GM19043 (cell line): Measurements from ENCODE around the gene VPREB1.
"Not testable (repeated sequence)": the region's sequence is repeated elsewhere in the genome, so short reads cannot be mapped to it uniquely, and the experiment has no call there.

Experiments
- ATAC-seq: cut with Tn5 transposase; IDR thresholded peaks from one replicate; pipeline ENCODE4 v1.9.1; 2021; ENCODE audit warnings: low read depth; ENCODE audit not compliant: unreplicated experiment

The VPREB1 gene

DNA sequence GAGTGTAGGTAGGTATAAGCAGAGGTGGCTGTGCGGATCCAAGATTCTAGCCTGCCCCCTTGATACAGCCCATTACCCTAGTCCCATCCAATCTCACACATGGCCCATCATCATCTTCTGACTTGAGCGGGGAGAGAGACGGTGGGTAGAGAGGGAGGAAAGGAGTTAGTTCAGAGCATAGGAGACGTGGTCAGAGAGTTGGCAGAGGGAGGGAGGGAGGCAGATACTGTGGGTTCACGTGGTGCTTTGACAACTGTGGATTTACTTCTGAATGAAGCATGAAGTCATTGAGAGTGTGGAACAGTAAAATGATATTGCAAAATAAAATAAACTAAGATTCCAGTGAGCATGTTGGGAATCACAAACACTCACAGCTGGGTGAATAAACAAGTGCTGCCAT is 31.4 kb upstream of the VPREB1 start:
- ATAC-seq = no peak

DNA sequence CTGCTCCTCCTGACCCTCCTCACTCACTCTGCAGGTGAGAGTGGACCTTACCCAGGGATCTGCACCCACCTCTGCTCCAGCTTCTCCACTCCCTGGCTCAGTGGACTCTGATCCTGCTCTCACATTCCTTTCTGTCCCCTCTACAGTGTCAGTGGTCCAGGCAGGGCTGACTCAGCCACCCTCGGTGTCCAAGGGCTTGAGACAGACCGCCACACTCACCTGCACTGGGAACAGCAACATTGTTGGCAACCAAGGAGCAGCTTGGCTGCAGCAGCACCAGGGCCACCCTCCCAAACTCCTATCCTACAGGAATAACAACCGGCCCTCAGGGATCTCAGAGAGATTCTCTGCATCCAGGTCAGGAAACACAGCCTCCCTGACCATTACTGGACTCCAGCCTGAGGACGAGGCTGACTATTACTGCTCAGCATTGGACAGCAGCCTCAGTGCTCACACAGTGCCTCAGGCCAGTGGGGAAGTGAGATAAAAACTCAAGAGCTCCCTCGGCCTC is 29.7 kb upstream of the VPREB1 start:
- no peak for ATAC-seq

DNA sequence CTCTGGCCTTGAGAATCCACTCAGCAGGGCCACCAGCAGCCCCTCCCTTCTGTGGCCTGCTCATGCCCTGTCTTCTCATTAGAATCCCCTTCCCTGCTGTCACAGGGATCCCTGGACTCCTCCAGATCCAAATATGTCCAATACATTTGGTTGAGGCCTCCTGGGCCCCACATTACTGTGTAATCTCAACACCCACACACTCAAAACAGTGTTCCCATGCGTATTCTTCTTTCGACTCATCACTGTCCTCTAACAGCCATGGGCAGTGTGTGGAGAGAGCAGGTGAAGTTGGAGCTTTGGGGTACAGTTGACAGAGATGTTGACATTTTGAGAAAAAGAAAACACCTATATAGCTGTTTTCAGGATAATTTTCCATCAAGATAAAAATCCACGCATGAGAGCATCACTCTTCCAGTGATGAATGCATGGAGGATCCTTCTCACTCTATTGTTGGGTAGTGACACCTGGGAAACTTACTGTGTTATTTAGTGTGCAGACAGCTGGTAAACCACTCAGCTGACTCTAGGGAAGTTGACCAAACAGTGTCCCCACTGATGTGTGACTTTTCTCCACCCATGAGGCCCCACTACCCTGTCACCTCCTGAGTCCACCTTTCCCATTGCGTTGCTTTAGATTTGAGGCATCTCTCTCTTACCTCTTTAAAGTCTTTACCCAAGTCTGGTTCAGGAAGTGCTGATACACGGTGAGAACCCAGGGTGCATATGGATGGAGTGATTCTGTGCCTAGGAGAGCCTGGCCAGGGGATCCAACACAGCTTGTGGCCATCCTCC is 28.7 kb upstream of the VPREB1 start:
- ATAC-seq = no peak

DNA sequence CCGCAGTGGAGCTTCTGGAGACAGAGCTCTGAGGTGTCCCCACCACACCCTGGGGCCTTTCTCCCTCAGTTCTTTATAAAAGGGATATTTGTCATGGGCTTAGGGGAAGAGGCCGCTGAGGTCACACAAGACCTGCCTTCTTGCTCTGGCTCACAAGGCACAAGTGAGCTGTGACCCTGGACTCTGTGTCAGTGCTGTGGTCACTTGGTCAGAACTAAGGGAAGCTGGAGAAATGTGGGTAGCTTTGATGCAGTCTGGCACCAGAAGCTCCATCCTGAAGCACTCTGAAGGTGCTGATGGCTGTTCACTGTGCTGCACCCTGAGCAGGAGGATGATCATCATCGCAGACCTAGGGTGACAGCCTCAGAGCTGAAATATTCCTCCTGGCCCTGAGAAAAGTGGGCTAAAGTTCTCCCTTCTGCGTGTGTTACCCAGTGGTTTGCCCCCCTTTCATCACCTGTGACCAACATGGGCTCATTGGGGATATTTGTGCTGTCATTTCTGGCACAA is 28.1 kb upstream of the VPREB1 start:
- ATAC-seq = no peak

DNA sequence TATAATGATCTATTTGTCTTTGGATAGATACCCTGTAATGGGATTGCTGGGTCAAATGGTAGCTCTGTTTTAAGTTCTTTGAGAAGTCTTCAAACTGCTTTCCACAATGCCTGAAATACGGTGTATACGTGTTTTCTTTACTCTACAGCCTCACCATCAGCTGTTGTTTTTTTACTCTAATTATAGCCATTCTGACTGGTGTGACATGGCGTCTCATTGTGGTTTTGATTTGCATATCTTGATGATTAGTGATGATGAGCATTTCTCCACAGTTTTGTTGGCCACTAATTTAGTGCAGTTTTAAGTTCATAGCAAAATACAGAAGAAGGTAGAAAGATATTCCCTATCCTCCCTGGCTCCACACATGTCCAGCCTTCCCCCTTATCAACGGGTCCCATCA is 26.3 kb upstream of the VPREB1 start:
- ATAC-seq = no peak

DNA sequence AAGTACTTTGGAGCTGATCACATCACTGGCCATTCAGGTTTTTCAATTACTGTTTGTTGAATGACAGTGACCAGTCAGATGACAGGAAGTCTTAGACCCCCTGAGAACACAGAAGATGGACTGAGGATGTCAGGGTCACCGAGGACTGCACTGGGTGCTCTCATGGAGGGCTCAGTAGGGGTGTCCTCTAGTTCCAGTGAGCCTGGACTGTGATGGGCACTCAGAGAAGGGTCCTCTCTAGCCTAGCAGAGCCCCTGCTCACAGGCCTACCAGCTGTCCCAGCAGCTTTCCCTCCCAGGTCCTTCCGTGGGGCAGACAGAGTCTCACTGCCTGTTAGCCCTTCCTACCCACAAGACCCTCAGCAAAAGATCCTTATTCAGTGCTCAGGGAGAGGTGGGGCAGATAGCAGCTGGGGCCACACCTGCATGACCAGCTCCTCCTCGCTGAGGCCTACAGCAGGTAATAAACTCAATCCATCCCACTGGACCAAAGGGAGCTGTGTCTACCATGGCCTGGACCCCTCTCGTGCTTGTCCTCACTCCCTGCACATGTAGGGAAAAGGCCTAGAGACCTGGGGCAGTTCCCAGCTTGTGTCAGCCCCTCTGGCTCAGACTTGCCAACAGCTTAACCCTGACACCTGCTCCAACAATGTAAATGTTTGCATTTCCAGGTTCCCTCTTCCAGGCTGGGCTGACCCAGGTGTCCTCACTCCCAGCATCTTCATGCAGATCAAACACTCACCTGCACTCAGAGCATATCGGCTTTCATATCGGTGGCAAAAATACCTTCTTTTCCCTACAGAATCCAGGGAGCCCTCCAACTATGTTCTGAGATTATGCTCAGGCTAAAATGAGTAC is 25.2 kb upstream of the VPREB1 start:
- no peak for ATAC-seq

DNA sequence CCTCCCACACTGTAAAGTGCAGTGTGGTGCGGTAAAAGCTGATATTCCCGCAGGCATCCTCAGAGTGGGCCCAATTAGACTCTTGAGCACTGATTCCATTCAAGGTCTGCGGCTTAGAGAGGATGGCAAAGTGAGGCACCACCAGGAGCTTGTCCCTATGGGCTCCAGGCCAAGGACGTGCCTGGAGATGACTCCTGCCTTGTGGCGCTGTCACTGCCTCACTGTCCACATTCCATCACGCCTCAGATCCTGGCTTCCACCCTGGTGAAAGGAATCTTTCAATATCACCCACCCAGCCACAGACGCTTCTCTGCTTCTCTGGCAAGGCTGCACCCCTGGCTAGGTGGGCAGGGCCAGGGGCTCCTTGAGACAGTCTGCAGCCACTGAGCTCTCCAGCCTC is 23.5 kb upstream of the VPREB1 start:
- ATAC-seq = not testable (repeated sequence)

DNA sequence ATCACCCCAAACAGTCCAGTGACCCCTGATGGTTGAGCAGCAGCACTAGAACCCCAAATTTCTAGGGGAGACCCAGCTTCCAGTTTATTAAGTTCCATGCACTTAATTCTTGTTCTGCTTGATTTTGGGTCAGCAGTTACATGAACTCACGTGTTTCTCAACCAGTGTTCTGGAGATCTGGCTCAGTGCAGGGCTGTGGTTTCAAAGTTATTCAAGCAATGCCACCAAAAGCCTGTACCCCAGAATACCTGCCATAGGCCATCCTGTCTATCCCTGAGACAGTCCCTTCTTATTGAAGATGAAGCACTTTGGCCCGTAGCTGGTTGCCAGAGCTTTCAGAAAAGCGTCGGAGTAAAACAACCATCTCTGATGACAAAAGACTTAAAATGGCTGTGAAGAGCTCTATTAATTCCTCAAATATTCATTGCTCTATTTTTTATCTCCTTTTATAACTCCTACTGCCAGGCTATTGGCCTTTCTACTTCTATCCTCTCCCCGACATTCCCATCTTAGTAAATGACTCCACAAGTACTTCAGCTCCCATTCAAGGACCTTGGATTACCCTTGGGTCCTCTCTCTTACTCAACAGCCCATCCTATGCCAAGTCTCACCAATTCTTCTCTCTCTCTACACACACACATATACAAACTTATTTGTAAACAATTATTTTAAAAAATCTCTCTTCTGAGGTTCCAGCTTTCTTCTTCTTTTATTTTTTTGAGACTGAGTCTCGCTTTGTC is 18.0 kb upstream of the VPREB1 start:
- no peak for ATAC-seq

DNA sequence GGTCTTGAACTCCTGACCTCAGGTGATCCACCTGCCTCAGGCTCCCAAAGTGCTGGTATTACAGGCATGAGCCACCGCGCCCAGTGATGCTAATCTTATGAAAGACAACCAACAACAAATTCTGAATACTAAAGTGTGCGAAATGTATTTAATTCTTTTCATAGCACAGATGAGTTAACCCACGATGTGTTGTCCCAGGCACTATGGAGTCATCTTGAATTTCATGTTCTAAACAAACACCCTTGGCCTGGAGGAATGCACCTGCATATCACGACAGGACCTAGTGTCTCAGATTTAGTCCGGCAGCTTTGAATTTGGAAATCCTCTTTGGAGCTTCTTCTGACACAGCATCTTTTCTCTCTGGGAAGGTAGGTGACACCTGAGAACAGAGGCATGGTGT is 16.2 kb upstream of the VPREB1 start:
- no peak for ATAC-seq

DNA sequence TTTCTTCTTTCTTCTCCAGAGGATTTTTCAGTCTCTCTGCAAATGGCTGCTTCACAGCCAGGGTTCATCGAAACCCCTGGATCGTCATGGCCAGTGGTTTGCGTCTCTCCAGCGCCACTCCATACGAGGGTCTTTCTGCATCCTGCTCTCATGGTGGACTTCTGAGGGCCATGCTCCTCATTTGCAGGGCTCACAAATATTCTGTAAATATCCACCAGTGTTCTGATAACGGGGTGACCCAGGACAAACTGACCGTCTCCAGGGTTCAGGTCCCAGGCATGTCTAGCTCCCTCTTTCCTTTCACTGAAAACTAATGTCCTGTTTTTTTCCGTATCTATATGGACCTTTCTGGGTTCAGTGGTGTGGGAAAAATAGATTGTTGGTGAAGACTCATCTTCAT is 15.7 kb upstream of the VPREB1 start:
- ATAC-seq = no peak

DNA sequence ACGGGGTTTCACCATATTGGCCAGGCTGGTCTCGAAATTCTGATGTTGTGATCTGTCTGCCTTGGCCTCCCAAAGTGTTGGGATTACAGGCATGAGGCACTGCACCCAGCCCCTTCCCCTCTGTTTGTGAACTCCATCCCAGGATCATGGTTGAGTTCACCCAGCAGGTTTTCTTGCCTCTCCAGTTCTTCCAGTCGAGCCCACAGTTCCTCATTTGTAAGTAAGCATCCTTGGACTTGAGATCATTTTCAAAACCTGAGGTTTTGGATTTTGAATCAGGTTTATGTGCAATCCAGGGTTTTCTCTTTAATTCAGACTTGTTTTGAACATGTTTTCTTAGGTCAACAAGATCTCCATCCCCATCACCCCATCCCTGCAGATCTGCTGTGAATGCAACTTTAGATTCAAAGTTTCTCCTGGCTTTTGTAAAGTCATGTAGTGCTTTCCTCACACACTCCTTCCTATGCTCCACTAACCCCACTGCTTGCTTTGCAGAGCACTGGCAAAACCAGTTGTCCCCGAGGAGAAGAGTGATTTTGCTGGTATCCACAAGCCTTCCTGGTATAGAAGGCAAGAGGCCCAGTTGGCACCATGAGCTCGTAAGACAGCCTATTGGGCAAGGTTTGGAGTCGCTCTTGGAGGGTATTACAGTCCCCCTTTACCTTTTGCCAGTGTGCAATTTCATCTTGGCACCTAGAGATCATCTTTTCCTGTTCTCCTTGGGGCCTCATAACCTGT is 14.7 kb upstream of the VPREB1 start:
- no peak for ATAC-seq

DNA sequence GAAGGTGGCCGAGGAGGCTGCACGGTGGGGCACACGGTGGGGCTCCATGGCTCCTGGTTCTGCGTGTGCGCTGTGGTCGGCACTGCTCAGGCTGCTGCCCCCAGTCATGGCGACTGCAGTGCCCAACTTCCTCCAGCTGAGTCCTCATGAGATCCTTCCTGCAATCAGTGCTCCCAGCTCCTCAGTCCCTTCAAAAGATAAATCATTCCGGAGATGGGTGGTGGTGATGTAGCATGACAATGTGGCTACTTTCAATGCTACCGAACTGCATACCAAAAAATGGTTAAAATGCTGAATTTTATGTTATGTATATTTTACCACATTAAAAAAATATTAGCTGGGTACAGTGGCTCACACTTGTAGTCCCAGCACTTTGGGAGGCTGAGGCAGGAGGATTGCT is 14.1 kb upstream of the VPREB1 start:
- ATAC-seq = no peak

DNA sequence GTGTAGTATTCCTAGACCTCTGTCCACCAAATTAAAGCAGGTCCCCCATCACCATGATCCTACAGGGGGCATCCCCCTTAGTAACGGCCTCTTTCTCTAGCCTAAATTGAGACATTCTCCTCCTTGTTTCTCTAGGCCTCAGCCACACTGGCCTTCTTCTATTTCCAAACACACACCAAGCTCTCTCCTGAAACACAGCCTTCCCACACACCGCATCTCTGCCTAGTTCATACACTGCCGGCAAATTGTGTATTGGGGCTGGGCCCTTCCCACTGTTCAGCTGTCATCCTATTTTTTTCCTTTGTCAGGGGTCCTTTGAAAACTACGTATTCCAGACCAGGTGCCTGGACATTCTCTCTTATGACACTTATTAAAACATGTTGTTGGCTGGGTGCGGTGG is 11.5 kb upstream of the VPREB1 start:
- ATAC-seq = no peak

DNA sequence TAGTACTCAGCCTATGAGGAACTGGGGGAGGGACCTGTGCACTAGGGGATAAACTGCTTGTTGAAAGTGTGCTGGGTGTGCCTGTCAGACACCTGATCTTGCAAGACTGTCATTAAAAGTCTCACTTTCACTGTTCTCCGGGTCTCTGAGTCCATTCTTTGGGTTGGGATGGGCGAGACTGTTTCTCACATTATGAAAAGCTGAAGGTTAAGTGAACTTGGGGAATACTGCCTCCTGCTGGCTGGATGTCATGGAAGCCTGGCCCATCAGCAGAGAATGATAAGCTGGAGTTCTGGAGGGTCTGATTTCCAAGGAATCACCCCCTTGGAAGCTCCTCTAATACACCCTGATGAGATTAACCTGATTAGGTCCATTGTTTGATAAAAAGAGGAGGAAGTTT is 9.0 kb upstream of the VPREB1 start:
- no peak for ATAC-seq

DNA sequence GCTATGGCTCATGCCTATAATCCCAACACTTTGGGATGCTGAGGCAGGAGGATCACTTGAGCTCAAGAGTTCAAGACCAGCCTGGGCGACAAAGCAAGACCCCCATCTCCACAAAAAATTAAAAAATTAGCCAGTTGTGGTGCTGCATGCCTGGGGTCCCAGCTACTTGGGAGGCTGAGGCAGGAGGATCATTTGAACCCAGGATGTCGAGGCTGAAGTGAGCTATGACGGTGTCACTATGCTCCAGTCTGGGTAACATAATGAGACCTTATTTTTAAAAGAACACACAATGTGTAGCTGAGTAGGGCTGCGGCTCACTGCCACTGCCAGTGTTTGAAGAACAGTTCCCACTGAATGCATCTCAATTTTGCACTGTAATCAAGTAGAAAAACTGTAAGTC is 7.1 kb upstream of the VPREB1 start:
- ATAC-seq = no peak

DNA sequence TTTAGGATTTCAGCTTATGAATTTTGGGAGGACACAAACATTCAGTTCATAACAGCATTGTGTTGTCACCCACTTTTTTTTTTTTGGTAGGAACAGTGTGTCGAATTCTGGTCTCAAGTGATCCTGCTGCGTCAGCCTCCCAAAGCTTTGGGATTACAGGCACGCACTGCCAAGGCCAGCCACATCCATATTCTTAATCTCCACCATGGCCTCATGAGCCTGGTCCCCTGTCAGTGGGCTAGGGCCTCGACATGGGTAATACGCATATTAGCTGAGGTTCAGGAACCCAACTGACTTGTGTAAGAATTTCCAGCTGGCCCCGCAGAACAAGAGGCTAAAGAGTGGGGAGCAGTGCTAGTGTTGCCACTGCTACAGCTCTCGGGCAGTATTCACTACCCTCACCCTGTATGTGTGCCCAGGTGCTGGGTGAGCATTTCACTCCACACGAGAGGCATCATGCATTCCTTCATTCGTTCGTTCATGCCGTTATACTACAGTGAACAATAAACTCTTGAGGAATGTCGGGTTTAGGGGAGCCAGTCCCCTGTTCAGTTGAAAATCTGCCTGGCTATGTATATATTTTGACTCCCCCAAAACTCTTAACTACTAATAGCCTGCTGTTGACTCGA is 5.2 kb upstream of the VPREB1 start:
- no peak for ATAC-seq

DNA sequence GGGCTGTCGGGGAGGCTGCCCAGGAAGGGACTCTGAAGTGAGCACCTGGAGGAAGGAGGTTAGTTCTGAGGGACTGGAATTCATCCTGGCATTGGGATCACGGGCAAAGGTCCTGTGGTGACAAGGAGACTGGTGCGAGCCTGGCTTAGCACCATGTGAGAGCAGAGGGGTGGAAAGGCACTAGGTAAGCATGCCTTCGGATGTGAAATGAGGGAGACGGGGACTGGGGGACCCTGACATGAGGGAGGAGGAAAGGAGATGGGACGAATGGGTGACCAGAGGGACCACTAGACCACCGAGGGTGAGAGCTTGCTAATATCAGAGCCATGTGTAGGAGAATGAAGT is 3.1 kb upstream of the VPREB1 start:
- no peak for ATAC-seq

DNA sequence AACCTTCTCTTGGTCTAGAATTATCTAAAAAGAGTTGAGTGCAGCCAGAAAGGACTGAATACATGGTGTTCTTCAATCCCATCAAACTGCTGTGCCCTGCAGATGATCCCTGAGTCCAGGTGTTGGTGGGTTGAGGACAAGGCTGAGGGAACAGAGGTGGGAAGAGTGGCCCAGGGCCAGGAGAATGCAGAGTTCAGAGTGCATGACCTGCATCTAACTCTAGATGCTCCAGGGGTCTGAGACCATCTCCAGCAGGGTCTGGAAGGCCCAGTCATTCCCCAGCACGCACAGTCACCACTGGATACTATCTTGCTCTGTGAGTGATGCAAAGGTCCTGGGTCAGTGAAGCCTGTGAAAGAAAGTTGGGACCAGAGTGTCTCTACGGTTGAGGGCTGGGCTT is 2.1 kb upstream of the VPREB1 start:
- ATAC-seq = no peak

DNA sequence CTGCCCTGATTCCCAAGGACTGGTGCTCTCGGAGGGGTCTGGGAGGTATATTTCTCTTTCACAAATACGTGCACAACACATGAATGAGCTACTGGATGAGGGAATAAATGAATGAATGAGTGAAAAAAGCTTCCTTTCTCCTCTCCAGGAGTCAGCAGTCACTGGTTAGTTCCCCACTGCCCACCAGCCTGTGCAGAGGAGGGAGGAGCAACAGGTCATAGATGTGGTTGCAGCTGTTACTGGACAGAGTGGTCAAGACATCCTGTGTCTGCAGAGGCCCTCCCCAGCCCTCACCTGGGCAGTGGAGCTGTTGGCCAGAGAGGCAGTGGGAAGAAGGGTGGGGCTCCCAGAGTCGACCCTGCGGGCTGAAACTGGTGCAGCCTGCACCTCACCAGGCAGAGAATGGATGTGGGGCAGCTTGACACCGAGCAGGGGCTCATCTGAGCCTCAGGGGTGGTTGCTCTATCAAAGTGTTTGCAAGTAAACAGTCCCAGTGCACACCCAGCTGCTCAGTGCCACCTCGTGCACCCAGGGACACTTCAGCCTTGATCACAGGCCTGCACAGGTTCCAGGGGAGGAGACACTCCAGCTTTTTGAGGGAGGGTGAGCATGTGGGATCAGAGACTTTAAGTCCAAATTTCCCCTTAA is 1.4 kb upstream of the VPREB1 start:
- no peak for ATAC-seq
